ENCODE measurements around the gene ITGA5.

The ITGA5 gene

DNA sequence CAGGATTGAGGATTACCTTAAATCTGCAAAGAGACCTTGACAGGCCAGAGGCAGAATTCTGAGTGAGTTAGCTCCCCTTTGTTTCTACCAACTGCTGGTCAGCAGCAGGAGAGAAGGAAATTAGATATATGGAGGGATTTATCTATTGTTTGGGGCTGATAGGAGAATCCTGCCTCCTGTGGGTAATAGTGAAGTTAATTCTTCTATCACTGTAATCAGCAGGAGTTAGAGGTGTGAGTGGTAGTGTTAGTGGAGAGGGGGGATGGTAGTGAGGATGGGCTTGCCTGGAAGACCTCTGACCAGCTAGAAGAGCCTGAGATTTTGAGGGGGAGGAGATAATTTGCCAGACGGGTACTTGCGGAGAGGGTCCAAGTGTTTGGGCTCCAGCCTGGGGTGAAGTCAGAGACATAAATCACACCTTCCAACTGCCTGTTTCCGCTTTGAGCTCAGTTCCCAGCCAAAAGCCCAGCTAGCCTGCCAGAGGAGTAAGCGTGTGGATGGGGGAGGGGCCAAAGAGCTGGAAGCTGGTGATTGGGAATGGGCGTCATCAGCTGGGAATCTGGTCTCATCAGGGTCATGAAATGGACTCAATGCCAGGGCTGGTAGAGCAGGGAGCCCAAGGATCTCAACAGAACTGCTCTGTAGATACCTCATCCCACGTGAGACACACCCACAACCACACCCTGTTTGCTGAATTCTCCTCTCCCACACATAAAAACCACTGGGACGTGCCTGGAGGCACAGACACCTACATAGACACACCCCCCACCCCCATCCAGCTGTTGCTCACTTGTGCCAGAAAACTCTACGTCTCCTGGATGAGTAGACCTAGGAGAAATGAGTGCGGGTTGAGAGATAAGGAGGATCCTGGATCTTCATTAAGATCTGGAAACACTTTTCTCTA, 13.1 kb upstream of the ITGA5 start:
- FAIRE-seq: no peak
- no peak for DNase-seq (ENCODE audit: insufficient read length, low spot score)
- TF ChIP-seq, protein P1, sequence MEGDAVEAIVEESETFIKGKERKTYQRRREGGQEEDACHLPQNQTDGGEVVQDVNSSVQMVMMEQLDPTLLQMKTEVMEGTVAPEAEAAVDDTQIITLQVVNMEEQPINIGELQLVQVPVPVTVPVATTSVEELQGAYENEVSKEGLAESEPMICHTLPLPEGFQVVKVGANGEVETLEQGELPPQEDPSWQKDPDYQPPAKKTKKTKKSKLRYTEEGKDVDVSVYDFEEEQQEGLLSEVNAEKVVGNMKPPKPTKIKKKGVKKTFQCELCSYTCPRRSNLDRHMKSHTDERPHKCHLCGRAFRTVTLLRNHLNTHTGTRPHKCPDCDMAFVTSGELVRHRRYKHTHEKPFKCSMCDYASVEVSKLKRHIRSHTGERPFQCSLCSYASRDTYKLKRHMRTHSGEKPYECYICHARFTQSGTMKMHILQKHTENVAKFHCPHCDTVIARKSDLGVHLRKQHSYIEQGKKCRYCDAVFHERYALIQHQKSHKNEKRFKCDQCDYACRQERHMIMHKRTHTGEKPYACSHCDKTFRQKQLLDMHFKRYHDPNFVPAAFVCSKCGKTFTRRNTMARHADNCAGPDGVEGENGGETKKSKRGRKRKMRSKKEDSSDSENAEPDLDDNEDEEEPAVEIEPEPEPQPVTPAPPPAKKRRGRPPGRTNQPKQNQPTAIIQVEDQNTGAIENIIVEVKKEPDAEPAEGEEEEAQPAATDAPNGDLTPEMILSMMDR (IDR thresholded peaks at IDR 0.05; ENCODE audit: insufficient read depth, missing control alignments): no peak

DNA sequence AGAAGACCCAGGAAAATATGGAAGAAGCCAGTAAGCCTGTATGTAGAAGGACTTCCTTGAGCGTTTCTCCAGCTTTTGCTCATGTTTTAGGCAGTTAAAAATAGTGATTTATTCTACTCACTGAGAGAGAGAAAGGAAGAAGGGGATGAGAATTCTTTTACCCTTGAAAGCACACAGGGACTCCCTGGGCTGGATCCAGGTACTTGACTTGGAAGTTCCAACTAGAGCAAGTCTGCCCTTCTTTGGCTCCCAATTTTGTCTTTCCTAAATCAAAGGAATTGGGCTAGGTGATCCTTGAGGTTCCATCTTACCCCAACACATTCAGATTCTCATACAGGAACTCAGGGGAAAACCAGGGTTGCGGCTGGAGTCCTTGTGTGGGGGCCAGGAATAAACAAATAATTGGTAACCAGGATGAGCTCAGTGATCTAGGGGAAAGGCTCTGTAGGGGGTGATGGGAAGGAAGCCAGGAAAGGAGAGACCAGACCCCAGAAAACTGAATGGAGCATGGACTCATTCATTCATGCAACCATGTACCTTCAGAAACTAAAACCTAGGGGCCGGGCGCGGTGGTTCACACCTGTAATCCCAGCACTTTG, 11.5 kb upstream of the ITGA5 start:
- TF ChIP-seq, protein P1 (IDR thresholded peaks at IDR 0.05; ENCODE audit: insufficient read depth, missing control alignments): no peak
- no peak for FAIRE-seq

DNA sequence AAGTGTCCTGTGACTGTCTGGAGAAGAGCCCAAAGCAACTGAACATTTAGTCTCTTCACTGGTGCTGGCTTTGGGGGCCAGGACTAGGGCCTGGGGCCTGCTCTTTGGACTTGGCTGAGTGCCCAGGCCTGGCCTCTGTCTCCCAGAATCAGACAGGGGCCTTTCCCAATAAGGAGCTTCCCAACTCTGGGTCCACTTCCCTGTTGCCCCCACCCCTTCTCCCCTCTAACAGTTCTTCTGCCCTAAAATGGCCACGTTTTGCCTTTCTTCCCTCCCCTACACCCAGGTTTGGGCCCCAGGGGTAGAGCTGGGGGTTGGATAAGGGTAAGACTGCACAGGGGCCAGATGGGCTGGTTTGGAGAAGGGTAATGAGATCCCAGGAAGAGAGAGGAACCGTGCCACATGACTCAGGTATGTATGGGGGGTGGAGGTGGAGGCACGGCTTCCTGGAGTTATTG, 10.0 kb upstream of the ITGA5 start:
- FAIRE-seq: no peak
- TF ChIP-seq, protein P1 (IDR thresholded peaks at IDR 0.05; ENCODE audit: insufficient read depth, missing control alignments): no peak
- no peak for DNase-seq (ENCODE audit: insufficient read length, low spot score)

More for the DNA sequence above, 11.5 kb upstream of the ITGA5 start:
- DNase-seq (ENCODE audit: insufficient read length, low spot score): no peak

DNA sequence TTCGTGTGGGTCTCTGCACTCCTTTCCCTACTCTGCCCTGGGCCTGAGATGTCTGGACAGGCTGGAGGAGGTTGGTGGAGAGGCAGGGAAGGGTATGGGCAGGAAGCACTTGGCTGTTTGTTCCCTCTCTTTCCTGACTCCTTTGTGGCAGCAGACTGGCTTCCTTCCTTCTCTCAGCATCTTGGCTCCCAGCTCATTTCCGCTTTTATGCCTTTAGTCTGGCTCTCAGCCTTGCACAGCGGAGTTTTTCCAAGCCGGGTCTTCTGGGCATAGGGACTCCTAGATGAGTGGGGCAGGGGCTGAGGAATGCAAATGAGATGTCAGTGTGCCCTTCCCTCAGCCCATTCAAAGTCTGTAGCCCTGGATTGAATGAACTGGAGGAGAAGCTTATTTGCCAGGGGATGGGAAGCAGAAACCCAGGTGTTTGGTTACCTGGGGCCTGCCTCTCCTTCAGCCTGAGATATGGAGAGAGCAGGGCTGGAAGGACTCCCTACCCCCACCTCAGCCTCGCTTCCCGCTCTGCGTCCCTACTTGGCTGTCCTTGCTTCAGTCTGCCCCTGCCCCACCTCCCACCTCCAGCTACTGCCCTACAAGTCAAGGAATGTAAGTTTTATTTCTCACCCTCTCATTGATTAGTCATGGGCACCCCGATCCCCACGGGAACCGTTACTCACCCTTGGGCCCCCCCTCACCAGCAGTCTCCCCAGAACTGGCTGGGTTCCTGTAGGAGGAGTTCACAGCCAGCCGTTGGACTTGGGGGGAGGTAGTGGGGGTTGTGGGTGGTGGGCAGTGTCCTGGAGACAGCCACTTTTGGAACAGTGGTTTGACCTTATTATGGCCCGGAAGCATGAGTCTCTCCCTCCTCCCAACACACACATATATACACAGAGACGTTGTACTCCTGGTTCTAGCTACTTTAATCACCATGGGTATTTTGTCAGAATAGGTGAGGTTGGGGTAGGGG, 9.3 kb upstream of the ITGA5 start:
- FAIRE-seq (no peak), DNase-seq (ENCODE audit: insufficient read length, low spot score) (no peak)
- TF ChIP-seq, protein P1 (IDR thresholded peaks at IDR 0.05; ENCODE audit: insufficient read depth, missing control alignments): no peak

DNA sequence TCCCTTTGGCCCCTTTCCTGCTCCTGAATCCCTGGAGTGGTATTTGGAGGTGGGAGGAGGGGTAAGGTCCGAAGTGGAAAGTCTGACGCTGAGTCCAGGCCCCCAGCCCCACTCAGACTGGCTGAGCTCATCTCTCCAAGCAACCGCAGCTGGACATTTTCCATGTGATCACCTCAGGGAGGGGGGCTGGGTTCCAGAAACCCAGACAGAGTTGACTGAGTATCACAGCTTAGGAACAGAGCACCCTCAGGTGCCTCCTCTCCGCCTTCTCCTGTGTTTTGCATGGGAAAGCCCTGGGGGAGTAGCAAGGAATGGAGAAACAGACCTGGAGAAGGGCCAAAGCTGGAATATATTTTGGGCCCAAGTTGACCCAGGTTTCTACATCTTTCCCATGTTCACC, 8.0 kb upstream of the ITGA5 start:
- DNase-seq (ENCODE audit: insufficient read length, low spot score) (no peak), FAIRE-seq (no peak)
- TF ChIP-seq, protein P1 (IDR thresholded peaks at IDR 0.05; ENCODE audit: insufficient read depth, missing control alignments): no peak

DNA sequence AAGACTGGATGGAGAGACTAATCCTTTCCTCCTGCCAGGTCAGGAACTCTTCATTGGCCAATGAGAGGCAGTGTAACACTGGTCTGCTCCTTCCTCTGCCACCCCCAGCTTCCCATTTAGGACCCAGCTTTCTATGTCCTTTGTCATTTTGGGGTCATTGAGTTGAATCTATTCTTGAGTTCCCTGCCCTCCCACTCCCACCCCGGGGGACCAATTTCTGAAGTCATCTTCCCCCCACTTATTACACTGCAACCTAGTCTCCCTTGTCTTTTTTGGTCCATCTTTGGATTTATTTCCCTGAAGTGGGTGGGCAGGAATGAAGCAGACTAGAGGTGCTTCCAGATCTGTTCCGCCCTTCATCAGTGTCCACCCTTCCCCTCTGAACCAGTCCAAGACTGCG, 7.6 kb upstream of the ITGA5 start:
- TF ChIP-seq, protein P1 (IDR thresholded peaks at IDR 0.05; ENCODE audit: insufficient read depth, missing control alignments): no peak
- FAIRE-seq: no peak
- no peak for DNase-seq (ENCODE audit: insufficient read length, low spot score)

Data from D721Med (cell line).